Measurements from ENCODE around the gene IGFBP2. TPM values are rescaled to one million over a fixed set of nuclear protein-coding genes. Genes with fewer than 3 reads are reported as not detected.

IGFBP2 gene
- total and polyA plus RNA-seq, 12 donors: 14.8 to 253 (median 79.4) TPM

- H3K27me3 ChIP-seq: no peaks in the 10 kb centered on the region
- H3K27ac ChIP-seq: no peak overlapping the region
- no peaks in the 10 kb centered on the region for H3K36me3 ChIP-seq (replicated peaks in 1 of 2)
- WGBS, 4 donors: 47 to 61% (median 48%) methylated on average over 5 to 7 of the region's 7 CpGs
- no peak overlapping the region for H3K4me3 ChIP-seq
- TF ChIP-seq, protein P1, sequence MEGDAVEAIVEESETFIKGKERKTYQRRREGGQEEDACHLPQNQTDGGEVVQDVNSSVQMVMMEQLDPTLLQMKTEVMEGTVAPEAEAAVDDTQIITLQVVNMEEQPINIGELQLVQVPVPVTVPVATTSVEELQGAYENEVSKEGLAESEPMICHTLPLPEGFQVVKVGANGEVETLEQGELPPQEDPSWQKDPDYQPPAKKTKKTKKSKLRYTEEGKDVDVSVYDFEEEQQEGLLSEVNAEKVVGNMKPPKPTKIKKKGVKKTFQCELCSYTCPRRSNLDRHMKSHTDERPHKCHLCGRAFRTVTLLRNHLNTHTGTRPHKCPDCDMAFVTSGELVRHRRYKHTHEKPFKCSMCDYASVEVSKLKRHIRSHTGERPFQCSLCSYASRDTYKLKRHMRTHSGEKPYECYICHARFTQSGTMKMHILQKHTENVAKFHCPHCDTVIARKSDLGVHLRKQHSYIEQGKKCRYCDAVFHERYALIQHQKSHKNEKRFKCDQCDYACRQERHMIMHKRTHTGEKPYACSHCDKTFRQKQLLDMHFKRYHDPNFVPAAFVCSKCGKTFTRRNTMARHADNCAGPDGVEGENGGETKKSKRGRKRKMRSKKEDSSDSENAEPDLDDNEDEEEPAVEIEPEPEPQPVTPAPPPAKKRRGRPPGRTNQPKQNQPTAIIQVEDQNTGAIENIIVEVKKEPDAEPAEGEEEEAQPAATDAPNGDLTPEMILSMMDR (IDR thresholded peaks at IDR 0.05): no peak
- no peak for TF ChIP-seq POLR2A (IDR thresholded peaks at IDR 0.05)
- H3K4me1 ChIP-seq (replicated peaks in 1 of 2): peaks cover 0 to 9% of the 10 kb centered on the region in 2 donors
- H3K9me3 ChIP-seq (replicated peaks in 1 of 3): no peaks in the 10 kb centered on the region
- DNase-seq: peak in 4 of 7 donors; percentile 52 to 66 (median 52)
- intact Hi-C loops (cut with DNase I): loop anchor here in 1 of 2 donors (2.0 kb wide), 1 partner anchor 146 kb away; no protein-coding TSS in a partner anchor
Measured at GRCh38 chr2:216665242-216665641, 32.0 kb downstream of the IGFBP2 start.

DNA sequence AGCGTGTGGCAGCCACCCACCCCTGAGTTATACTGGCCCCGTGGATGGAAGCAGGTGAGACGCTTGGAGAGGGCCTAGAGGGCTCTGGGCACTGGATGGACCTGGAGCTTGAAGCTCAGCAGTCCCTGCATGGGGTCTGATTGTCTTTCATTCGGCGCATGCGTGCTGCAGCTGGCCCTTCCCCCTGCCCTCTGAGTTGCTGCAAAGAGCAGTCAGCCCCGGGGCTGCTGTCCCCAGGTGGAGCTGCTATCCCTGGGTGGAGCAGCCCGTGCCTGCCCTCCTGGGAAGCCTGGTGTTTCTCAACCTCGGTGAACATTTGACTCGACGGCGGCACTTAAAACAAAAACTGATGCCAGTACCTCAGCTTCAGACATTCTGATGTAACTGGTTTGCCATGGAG lies 32.5 kb downstream of the IGFBP2 start:
- DNase-seq: no peak
- no peaks in the 10 kb centered on the region for H3K27me3 ChIP-seq
- peaks cover 0 to 9% of the 10 kb centered on the region in 2 donors for H3K4me1 ChIP-seq (replicated peaks in 1 of 2)
- 44 to 71% (median 61%) methylated on average over 3 to 12 of the region's 12 CpGs for WGBS, 4 donors
- intact Hi-C loops (cut with DNase I): loop anchor here (2.0 kb wide), 2 partner anchors 147 to 149 kb away; no protein-coding TSS in a partner anchor
- TF ChIP-seq, protein P1 (IDR thresholded peaks at IDR 0.05): no peak
- no peak for TF ChIP-seq POLR2A (IDR thresholded peaks at IDR 0.05)
- H3K27ac ChIP-seq: no peak overlapping the region
- no peaks in the 10 kb centered on the region for H3K36me3 ChIP-seq (replicated peaks in 1 of 2)
- no peaks in the 10 kb centered on the region for H3K9me3 ChIP-seq (replicated peaks in 1 of 3)
- no peak overlapping the region for H3K4me3 ChIP-seq

GRCh38 chr2:216666461-216667233 lies 33.4 kb downstream of the IGFBP2 start:
- TF ChIP-seq, protein P1 (IDR thresholded peaks at IDR 0.05): peak; percentile 96 to 98 (median 98)
- no peak for TF ChIP-seq POLR2A (IDR thresholded peaks at IDR 0.05)
- intact Hi-C loops (cut with DNase I): loop anchor here in 1 of 2 donors (2.0 kb wide), 1 partner anchor 150 kb away; no protein-coding TSS in a partner anchor
- H3K4me3 ChIP-seq: no peak overlapping the region
- no peaks in the 10 kb centered on the region for H3K36me3 ChIP-seq (replicated peaks in 1 of 2)
- H3K9me3 ChIP-seq (replicated peaks in 1 of 3): no peaks in the 10 kb centered on the region
- H3K4me1 ChIP-seq (replicated peaks in 1 of 2): peaks cover 0 to 9% of the 10 kb centered on the region in 2 donors
- WGBS, 4 donors: 3 to 23% (median 14%) methylated on average over 4 to 9 of the region's 9 CpGs
- peak; percentile 44 to 90 (median 68) for DNase-seq
- no peak overlapping the region for H3K27ac ChIP-seq
- H3K27me3 ChIP-seq: no peaks in the 10 kb centered on the region

- no peaks in the 10 kb centered on the region for H3K9me3 ChIP-seq (replicated peaks in 1 of 3)
- intact Hi-C loops (cut with DNase I): no loop called here
- peaks cover 0 to 5% of the 10 kb centered on the region in 2 donors for H3K36me3 ChIP-seq (replicated peaks in 1 of 2)
- TF ChIP-seq, protein P1 (IDR thresholded peaks at IDR 0.05): no peak
- no peak for TF ChIP-seq POLR2A (IDR thresholded peaks at IDR 0.05)
- peak overlapping the region in 1 of 5 donors; percentile 40 for H3K27ac ChIP-seq
- DNase-seq: no peak
- H3K4me3 ChIP-seq: no peak overlapping the region
- no peaks in the 10 kb centered on the region for H3K27me3 ChIP-seq
- peaks cover 0 to 3% of the 10 kb centered on the region in 2 donors for H3K4me1 ChIP-seq (replicated peaks in 1 of 2)
- WGBS, 4 donors: 71 to 79% (median 75%) methylated on average over 9 to 17 of the region's 17 CpGs
Measured at GRCh38 chr2:216670266-216671080, 37.3 kb downstream of the IGFBP2 start.

Measured in adrenal gland (tissue), 12 donors.